Peyer's patch (tissue), 4 donors: ENCODE data around the gene BICD2. TPM values are rescaled to one million over a fixed set of nuclear protein-coding genes. Genes with fewer than 3 reads are reported as not detected.

Experiments
- DNase-seq, 3 donors: peaks; one replicate each; pipeline ENCODE4 v3.0.0-alpha.2; 2017 to 2019
- H3K27ac ChIP-seq, 4 donors: fragments of 200-600 bp; sonication (generic); one replicate each; pipeline ENCODE4 v1.5.1; 2016 to 2019
- H3K27me3 ChIP-seq, 2 donors: fragments of 200-600 bp; sonication (generic); one replicate each; pipeline ENCODE4 v1.5.1; 2019
- H3K36me3 ChIP-seq, 3 donors: fragments of 200-600 bp; sonication (generic); one replicate each; pipeline ENCODE4 v1.5.1; 2016 to 2019
- H3K4me1 ChIP-seq, 4 donors: fragments of 200-600 bp; sonication (generic); one replicate each; pipeline ENCODE4 v1.5.1; 2016 to 2019
- H3K4me3 ChIP-seq, 4 donors: fragments of 200-600 bp; sonication (generic); 1 replicate in 3 of 4; 2 replicates in 1 of 4; pipeline ENCODE4 v1.5.1; 2016 to 2019; ENCODE audit warnings: mild to moderate bottlenecking in 1 of 4
- H3K9me3 ChIP-seq, 4 donors: fragments of 200-600 bp; sonication (generic); one replicate each; pipeline ENCODE4 v1.5.1; 2016 to 2019; ENCODE audit warnings: mild to moderate bottlenecking in 1 of 4
- POLR2A ChIP-seq, 2 donors: fragments of 450-650 bp; IDR thresholded peaks; one replicate each; pipeline ENCODE4 v1.5.1; 2017; ENCODE audit warnings: antibody characterized with exemption in 2 of 2, mild to moderate bottlenecking in 2 of 2, moderate library complexity in 2 of 2
- total RNA-seq, 4 donors: library from RNA; depleted of rRNA; stranded (reverse); fragments of >200 nt; gene quantifications; one replicate each; pipeline ENCODE4 v1.1.0, GENCODE V29; 2016
- TF ChIP-seq, protein P1 (sequence below), 6 experiments: fragments of 450-650 bp in 4 of 6; fragments of 200-600 bp in 2 of 6; sonication (generic) in 1 of 6; IDR thresholded peaks; one replicate each; pipeline ENCODE4 v1.5.1; 2017 to 2019; ENCODE audit warnings: antibody characterized with exemption in 6 of 6, mild to moderate bottlenecking in 3 of 6, moderate library complexity in 1 of 6

BICD2 gene
- total RNA-seq, 4 donors from 2014 or later: 4.2 to 41.3 (median 8.8) TPM

DNA sequence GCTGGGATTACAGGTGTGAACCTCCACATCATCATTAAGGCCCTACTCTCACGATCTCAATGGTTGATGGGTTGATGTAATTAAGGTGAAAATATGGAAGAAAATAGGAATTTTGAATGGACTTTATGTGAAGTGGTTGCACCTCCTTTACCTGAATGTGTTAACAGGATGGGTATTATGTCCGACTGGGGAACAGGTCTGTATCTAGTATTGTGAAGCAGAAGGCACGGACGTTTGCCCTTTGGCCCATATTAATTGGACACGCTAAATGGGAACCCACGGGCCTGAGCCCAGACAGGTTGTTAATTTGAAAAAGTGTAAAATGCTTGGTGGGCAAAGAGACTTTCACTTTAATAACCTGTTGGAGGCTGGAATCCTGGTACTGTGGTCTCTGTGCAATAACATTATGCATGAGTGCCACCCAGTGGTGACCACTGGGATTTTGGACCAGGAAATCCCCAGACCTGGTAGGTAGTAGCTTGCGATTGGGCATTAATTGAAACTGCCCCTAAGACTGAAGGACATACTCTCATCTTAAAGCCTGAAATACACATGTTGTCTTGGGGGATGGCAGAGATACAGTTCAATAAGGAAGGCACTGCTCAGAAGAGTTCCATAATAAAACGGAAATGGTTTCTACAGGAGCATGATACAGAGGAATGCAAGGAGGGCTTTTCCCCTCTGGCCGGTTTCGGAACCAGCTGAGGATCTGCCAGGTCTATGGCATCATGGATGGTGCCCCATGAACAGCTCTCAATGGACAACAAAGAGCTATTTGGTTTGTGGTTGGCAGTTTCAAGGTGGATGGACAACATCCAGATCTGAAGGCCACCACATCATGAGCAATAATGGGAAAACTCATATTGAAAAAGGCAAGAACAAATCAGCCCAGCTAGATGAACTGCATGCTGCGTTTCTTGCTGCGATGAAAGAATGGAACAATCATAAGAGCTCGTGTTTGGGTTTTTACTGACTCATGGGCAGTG, 26.2 kb upstream of the BICD2 start:
- no peaks in the 10 kb centered on the region for H3K27me3 ChIP-seq

DNA sequence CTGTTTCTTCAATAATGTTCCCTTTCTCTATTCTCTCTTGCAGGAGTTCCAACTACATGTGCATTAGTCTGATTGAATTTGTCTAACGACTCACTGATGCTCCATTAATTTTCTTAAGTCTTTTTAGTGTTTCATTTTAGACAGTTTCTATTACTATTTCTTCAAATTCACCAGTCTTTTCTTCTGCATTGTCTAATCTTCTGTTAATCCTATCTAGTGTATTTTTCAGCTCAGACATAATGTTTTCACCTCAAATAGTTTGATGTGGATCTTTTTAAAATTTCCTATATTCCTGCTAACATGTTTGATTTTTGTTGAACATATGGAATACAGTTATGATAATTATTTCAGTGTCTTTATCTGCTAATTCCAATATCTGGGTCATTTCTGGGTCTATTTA, 21.7 kb upstream of the BICD2 start:
- Histone ChIP-seq H3K27ac (no peak overlapping the region), H3K4me1 (no peaks in the 10 kb centered on the region), H3K4me3 (no peak overlapping the region), H3K9me3 (no peaks in the 10 kb centered on the region), H3K36me3 (no peaks in the 10 kb centered on the region), H3K27me3 (no peaks in the 10 kb centered on the region)
- no peak for DNase-seq
- TF ChIP-seq, protein P1, sequence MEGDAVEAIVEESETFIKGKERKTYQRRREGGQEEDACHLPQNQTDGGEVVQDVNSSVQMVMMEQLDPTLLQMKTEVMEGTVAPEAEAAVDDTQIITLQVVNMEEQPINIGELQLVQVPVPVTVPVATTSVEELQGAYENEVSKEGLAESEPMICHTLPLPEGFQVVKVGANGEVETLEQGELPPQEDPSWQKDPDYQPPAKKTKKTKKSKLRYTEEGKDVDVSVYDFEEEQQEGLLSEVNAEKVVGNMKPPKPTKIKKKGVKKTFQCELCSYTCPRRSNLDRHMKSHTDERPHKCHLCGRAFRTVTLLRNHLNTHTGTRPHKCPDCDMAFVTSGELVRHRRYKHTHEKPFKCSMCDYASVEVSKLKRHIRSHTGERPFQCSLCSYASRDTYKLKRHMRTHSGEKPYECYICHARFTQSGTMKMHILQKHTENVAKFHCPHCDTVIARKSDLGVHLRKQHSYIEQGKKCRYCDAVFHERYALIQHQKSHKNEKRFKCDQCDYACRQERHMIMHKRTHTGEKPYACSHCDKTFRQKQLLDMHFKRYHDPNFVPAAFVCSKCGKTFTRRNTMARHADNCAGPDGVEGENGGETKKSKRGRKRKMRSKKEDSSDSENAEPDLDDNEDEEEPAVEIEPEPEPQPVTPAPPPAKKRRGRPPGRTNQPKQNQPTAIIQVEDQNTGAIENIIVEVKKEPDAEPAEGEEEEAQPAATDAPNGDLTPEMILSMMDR (IDR thresholded peaks at IDR 0.05): no peak
- no peak for TF ChIP-seq POLR2A (IDR thresholded peaks at IDR 0.05)

More for the DNA sequence above, 26.2 kb upstream of the BICD2 start:
- TF ChIP-seq POLR2A (IDR thresholded peaks at IDR 0.05): no peak
- TF ChIP-seq, protein P1 (IDR thresholded peaks at IDR 0.05): peak; percentile 75 to 93 (median 88)
- Histone ChIP-seq H3K4me3 (peak overlapping the region in 1 of 4 donors; percentile 3), H3K27ac (no peak overlapping the region), H3K4me1 (no peaks in the 10 kb centered on the region), H3K36me3 (no peaks in the 10 kb centered on the region), H3K9me3 (no peaks in the 10 kb centered on the region)
- peak; percentile 80 to 93 (median 85) for DNase-seq

DNA sequence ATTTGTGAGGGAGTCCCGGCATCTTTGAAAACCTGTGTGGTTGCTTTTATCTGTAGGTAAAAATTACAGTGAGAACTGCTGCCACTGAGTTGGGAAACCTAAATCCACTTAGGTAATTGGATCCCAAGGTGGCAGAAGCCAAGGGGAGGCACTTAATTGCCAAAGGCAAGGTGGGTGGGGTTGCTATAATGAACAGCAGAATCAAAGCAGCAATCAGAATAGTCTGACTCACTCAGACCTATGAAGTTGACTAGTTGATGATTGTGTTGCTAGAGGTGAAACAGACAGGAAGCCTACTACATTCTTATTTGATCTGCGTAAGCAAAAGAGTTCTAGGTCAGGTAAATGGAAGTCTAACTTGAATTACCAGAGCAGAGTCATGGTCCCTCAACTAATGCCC, 17.3 kb upstream of the BICD2 start:
- Histone ChIP-seq H3K27me3 (no peaks in the 10 kb centered on the region), H3K4me1 (no peaks in the 10 kb centered on the region), H3K36me3 (no peaks in the 10 kb centered on the region), H3K27ac (no peak overlapping the region), H3K9me3 (no peaks in the 10 kb centered on the region), H3K4me3 (no peak overlapping the region)
- TF ChIP-seq POLR2A (IDR thresholded peaks at IDR 0.05): no peak
- TF ChIP-seq, protein P1 (IDR thresholded peaks at IDR 0.05): no peak
- no peak for DNase-seq

DNA sequence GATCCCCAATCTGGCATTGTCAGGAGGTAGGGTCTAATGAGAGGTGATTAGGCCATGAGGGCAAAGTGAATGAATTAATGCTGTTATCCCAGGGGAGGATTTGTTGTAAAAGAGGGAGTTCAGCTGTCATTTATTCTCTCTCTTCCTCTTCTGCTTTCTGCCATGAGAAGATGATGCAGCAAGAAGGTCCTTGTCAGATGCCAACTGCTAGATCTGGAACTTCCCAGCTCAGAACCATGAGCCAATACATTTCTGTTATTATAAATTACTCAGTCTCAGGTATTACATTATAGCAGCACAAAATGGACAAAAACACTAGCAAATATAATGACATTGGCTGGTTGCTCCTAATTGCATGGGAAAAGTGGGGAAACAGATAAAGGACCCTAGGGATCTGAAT, 15.6 kb upstream of the BICD2 start:
- H3K27me3 ChIP-seq: no peaks in the 10 kb centered on the region
- H3K4me3 ChIP-seq: no peak overlapping the region
- TF ChIP-seq POLR2A (IDR thresholded peaks at IDR 0.05): no peak
- TF ChIP-seq, protein P1 (IDR thresholded peaks at IDR 0.05): no peak

DNA sequence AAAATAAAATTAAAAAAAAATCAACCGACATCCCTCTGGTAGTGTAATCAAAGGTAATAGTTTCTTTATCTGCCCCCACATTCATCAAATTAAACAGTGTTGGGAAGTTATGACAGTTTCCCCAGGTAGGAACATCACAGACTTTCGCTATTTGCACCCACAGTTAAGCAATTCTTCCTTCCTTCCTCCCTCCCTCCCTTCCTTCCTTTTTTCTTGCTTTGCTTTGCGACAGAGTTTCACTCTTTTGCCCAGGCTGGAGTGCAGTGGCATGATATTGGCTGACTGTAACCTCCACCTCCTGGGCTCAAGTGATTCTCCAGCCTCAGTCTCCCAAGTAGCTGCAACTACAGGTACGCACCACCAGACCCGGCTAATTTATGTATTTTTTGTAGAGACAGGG, 10.8 kb upstream of the BICD2 start:
- no peaks in the 10 kb centered on the region for H3K27me3 ChIP-seq
- H3K27ac ChIP-seq: no peak overlapping the region
- no peaks in the 10 kb centered on the region for H3K36me3 ChIP-seq
- no peak for TF ChIP-seq POLR2A (IDR thresholded peaks at IDR 0.05)
- TF ChIP-seq, protein P1 (IDR thresholded peaks at IDR 0.05): no peak
- DNase-seq: no peak
- no peaks in the 10 kb centered on the region for H3K9me3 ChIP-seq
- peaks cover 0 to 5% (median 0%) of the 10 kb centered on the region in 4 donors for H3K4me1 ChIP-seq
- no peak overlapping the region for H3K4me3 ChIP-seq

More for the DNA sequence above, 15.6 kb upstream of the BICD2 start:
- Histone ChIP-seq H3K9me3 (no peaks in the 10 kb centered on the region), H3K27ac (no peak overlapping the region), H3K36me3 (no peaks in the 10 kb centered on the region), H3K4me1 (no peaks in the 10 kb centered on the region)
- DNase-seq: no peak
